SJSA1 (cell line): ENCODE data around the gene PLEKHO1. TPM values are rescaled to one million over a fixed set of nuclear protein-coding genes. Genes with fewer than 3 reads are reported as not detected.

Experiments used
- DNase-seq, 2 experiments: peaks; one replicate each; pipeline ENCODE4 v3.0.0-alpha.2; 2015 to 2020; ENCODE audit warnings: low spot score in 2 of 2, low read depth in 1 of 2
- H3K27ac ChIP-seq: fragments of 250-450 bp; sonication (Bioruptor Pico); 2 replicates; pipeline ENCODE4 v1.5.1; 2020; ENCODE audit warnings: mild to moderate bottlenecking, moderate library complexity
- H3K27me3 ChIP-seq: fragments of 250-450 bp; sonication (Bioruptor Pico); replicated peaks from 2 replicates; pipeline ENCODE4 v1.5.1; 2020; ENCODE audit warnings: mild to moderate bottlenecking, moderate library complexity
- H3K36me3 ChIP-seq: fragments of 250-450 bp; sonication (Bioruptor Pico); 2 replicates; pipeline ENCODE4 v1.5.1; 2020; ENCODE audit warnings: mild to moderate bottlenecking
- H3K4me1 ChIP-seq: fragments of 250-450 bp; sonication (Bioruptor Pico); replicated peaks from 2 replicates; pipeline ENCODE4 v1.6.1; 2021; ENCODE audit warnings: mild to moderate bottlenecking
- H3K4me3 ChIP-seq: fragments of 250-450 bp; sonication (Bioruptor Pico); 2 replicates; pipeline ENCODE4 v1.5.1; 2020; ENCODE audit warnings: mild to moderate bottlenecking
- H3K9me3 ChIP-seq: fragments of 250-450 bp; sonication (Bioruptor Pico); replicated peaks from 2 replicates; pipeline ENCODE4 v1.5.1; 2020; ENCODE audit warnings: mild to moderate bottlenecking
- total RNA-seq: library from RNA; depleted of rRNA; stranded (reverse); fragments of >200 nt; shearing (Covaris generic); gene quantifications from 2 replicates; pipeline ENCODE4 v1.2.3, GENCODE V29; 2014

PLEKHO1 gene
- total RNA-seq, 1 experiment from 2014 or later, result 90.1 TPM

DNA sequence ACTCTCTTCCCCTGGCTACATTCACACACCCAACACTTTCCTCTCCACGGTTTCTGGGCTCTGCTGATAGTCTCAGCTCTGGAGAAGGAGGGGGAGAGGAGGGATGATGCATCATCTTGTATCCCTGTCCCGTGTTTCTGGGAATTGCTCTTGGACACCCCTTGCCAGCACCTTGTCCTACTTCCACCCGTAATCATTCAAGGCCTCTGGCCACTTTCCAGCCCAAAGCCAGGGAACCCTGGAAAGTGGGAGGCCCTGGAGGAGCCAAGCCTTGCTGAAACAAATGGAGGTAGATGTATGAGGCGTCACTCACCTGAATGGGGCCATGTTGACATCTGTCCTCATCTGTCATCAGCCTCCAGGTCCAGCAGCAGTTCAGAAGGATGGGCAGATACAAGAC is 4.4 kb downstream of the PLEKHO1 start:
- no peak for DNase-seq
- H3K27me3 ChIP-seq, result no peaks in the 10 kb centered on the region
- H3K4me3 ChIP-seq, result no peak overlapping the region
- peaks cover 91% of the 10 kb centered on the region for H3K36me3 ChIP-seq
- H3K4me1 ChIP-seq, result peaks cover 54% of the 10 kb centered on the region
- H3K27ac ChIP-seq, result no peak overlapping the region
- H3K9me3 ChIP-seq, result no peaks in the 10 kb centered on the region

DNA sequence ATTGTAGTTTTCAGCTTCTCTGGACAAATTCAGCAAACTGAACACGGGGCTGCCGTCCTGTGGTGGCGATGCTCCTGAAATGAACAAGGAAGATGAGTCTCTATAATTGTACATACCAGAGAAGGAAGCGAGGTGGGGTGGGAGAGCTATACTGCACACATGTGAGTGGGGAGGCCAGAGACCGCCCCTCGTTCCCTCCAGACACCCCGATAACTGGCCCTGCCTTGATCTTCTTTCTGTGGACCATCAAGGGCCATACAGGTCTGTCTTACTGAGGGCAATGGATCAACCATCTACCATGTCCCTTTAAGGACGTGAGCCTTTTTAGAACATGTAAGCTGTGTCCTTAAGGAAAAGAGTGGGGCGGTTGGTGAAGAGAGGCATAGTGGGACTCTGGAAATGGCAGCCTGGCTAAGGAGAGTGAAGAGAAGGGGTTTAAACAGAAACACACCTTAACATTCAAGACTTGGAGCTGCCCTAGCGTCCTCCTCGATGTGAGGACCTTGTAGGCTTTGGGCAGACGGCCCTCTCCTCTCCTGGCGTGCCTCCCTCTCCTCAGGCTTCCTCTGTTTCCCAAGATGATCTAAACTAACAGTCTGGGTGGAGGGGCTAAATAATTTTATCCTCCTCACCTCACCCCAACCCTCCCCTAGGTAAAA is 5.8 kb downstream of the PLEKHO1 start:
- no peak overlapping the region for H3K4me3 ChIP-seq
- H3K36me3 ChIP-seq, result peaks cover 98% of the 10 kb centered on the region
- H3K9me3 ChIP-seq, result no peaks in the 10 kb centered on the region
- no peak overlapping the region for H3K27ac ChIP-seq
- DNase-seq, result no peak
- peaks cover 61% of the 10 kb centered on the region for H3K4me1 ChIP-seq
- H3K27me3 ChIP-seq, result no peaks in the 10 kb centered on the region

DNA sequence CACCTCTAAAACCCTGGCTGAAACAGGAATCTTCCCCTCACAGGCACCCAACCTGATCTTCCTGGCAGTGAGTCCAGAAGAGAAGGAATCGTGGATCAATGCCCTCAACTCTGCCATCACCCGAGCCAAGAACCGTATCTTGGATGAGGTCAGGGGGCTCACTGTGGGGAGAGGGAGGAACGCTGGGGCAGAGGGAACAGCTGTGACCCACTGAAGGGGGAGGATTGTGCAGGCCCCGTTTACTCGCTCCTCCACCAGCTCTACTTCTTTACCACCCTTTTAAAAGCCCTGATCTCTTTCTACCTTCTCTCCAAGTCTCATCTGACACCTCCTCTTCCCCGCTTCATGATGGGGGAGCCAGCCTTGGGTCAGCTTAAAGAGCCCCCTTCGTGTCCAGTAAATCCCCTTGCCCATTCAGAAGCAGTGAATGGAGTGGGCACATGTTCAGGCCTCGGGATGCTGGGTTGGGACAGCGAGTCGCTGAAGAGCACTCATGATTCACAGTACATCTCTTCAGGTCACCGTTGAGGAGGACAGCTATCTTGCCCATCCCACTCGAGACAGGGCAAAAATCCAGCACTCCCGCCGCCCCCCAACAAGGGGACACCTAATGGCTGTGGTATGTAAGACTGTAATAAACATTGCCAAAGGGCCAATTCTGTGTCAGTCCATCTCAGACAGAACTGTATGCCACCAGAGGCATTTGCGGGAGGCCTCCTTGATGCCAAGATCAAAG is 7.3 kb downstream of the PLEKHO1 start:
- peak; percentile 69 to 82 for DNase-seq
- Histone ChIP-seq H3K36me3 (peaks cover 98% of the 10 kb centered on the region), H3K27ac (0 out of 2 replicates have a peak overlapping the region, but pooled peaks have one; percentile 13), H3K4me1 (peaks cover 66% of the 10 kb centered on the region), H3K27me3 (no peaks in the 10 kb centered on the region), H3K4me3 (no peak overlapping the region), H3K9me3 (no peaks in the 10 kb centered on the region)

DNA sequence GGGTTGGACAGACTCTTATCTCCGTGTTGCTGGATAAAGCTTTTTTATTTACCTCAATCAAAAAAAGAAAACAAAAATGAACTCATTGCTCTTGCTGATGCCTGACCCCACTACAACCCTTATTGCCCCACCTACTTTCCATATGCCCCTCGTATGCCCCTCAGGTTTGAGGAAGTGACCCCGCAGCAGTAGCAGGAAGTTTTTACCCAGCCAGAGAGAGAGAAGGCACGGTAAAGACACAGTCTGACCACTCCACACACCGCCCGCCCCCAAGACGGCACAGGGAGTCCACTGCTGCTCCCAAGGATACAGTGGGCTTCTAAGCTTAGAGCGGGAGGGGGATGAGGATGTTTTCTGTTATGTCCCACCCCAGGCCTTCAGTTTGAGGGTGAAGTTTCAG is 9.8 kb downstream of the PLEKHO1 start:
- H3K36me3 ChIP-seq, result peaks cover 74% of the 10 kb centered on the region
- no peaks in the 10 kb centered on the region for H3K9me3 ChIP-seq
- H3K4me1 ChIP-seq, result peaks cover 70% of the 10 kb centered on the region
- DNase-seq, result no peak
- H3K27ac ChIP-seq, result no peak overlapping the region
- no peak overlapping the region for H3K4me3 ChIP-seq
- H3K27me3 ChIP-seq, result no peaks in the 10 kb centered on the region

DNA sequence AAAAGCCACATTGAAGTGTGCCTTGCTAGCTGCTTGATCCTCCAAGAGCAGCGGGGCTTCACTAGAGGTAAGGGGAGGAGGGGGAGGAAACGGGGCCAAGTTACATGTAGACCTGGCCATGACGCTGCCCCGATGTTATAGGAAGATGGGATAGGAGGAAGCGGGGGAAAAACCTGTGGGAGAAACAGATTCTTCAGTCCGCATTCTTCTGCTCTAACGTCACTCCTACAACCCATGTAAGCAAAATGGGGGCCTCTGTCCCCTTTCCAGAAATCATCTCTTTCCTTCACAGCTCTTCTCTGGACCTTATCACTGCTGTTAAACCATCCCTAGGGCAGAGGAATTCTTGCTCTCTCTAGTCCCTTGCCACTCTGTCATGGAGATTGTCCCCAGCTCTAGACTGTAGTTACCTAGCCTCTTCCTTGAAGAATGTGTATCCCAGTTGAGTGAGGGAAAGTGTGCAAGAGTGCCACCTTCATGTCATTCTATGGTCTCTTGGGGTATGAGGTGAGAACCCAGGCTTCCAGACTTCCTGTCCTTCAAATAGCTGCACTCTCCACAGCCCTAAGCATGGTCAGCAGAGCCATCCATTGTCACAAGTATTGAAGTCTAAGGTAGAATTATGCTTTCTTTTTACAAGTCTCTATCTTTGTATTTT is 11.4 kb downstream of the PLEKHO1 start:
- no peaks in the 10 kb centered on the region for H3K27me3 ChIP-seq
- no peaks in the 10 kb centered on the region for H3K9me3 ChIP-seq
- no peak overlapping the region for H3K4me3 ChIP-seq
- H3K4me1 ChIP-seq, result peaks cover 75% of the 10 kb centered on the region
- H3K36me3 ChIP-seq, result peaks cover 59% of the 10 kb centered on the region
- DNase-seq, result no peak
- no peak overlapping the region for H3K27ac ChIP-seq

DNA sequence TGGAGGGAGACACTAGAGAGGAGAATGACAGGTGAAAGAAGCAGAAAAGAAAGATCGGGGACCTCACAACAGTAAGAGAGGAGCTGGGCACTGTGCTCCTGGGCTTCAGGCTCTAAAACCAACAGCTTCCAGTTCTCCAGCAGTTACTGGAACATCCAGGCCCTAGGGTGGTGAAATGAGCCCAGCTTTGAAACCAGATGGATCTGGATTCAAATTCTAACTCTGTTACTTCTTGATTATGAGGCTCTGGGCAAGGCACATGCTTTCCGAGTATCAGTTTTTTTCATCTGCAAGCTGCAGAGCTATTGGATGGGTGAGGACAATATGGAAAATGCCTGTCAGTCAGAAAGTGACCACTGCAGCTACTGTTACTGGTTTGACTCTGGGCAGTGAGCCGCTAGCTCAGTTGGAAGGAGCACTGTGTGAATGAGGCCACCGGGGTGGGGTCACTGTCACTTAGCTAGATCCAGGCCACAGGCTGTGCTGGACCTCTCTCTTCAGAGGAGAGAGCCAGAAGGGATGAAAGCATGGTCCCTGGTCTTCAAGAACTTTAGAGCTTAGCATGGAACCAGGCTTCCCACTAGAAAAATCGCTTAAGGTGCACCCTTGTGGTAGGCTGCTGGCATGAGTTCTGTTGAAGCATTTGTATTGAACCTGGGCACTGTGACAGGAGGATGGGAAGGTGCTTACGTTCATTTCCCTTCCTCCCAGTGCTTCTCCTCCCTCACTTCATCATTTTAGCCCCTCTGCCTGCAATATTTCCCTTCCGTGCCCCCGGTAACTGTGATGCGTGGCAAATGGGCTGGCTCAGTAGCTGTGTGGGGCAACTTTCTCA is 12.2 kb downstream of the PLEKHO1 start:
- Histone ChIP-seq H3K4me1 (peaks cover 69% of the 10 kb centered on the region), H3K4me3 (no peak overlapping the region), H3K9me3 (no peaks in the 10 kb centered on the region), H3K36me3 (peaks cover 50% of the 10 kb centered on the region), H3K27ac (peak overlapping the region; percentile 74), H3K27me3 (no peaks in the 10 kb centered on the region)
- DNase-seq, result peak in 1 of 2 experiments; percentile 28

DNA sequence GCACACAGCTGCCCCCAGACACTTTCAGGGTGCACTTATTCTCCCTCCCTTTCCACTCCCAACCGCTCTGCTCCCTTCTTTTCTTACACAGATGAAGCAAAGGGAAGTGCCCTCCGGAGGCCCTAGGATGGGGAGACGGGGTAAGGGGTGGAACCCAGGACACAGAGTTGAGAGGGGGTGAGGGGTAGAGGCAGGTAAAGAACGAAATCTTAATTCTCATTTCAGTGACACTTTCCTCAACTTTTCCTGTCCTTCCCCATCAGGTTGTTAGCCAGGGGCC is 12.8 kb downstream of the PLEKHO1 start:
- no peak overlapping the region for H3K4me3 ChIP-seq
- H3K36me3 ChIP-seq, result peaks cover 44% of the 10 kb centered on the region
- H3K27ac ChIP-seq, result peak overlapping the region; percentile 74
- no peaks in the 10 kb centered on the region for H3K27me3 ChIP-seq
- H3K4me1 ChIP-seq, result peaks cover 63% of the 10 kb centered on the region
- H3K9me3 ChIP-seq, result no peaks in the 10 kb centered on the region
- peak in 1 of 2 experiments; percentile 27 for DNase-seq

DNA sequence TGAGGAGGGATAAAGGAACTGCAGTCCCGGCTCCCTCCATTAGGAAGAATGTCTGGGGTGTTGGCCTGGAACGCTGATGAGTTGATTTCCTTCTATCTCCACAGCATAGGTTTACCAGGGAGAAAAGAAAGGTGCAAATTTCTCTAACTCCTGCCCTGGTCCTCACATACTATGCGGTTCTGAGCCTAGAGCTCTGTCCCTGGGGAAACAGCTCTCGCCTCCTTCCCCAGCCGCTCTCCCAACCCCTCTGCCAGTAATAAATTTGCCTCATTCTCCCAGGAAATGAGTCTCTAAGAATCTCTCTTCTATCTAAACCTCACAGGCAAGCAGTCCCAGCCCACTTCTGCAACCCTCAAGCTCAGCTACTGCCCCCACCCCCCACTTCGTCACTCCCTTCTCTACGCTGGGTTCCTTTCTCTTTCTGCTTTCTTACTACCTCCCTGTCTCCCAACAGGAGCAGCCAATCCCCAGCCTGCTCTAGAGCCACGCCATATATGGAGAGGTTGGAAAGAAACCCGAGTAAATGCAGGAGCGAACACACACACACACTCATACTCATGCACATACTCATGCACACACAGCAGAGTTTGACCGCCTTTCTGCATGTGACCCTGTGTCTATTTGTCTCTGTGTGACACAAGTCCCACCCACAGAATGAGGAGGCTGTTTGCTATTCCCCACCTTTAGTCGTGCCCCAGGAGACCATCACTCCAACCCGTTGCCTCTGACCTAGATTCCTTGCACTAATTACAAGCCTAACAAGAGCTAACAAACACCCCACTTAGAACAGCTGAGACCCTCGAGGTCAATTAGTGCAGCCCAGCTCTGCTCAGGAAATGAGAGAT is 13.4 kb downstream of the PLEKHO1 start:
- no peaks in the 10 kb centered on the region for H3K9me3 ChIP-seq
- H3K27me3 ChIP-seq, result no peaks in the 10 kb centered on the region
- H3K27ac ChIP-seq, result peak overlapping the region; percentile 74
- peak; percentile 97 for DNase-seq
- H3K36me3 ChIP-seq, result peaks cover 39% of the 10 kb centered on the region
- H3K4me1 ChIP-seq, result peaks cover 57% of the 10 kb centered on the region
- H3K4me3 ChIP-seq, result 0 out of 2 replicates have a peak overlapping the region, but pooled peaks have one; percentile 5

DNA sequence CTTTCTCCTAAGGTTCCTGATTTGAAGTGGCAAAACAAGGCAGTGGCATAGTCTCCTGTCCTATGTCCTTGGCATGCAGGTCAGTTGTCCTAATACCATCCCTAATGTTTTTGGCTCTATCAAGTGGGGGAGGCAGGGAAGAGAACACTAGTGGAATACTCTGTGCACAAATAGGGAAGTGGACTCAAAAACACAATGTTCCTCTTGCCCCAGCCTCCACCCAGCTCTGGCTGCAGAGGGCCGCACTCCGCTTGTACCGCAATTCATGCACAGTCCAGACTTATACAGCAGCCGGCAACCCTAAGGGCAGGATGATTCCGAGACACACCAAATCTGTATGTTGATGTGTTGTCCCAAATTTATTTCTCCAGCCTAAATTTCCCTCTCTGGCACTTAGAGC is 14.5 kb downstream of the PLEKHO1 start:
- peaks cover 50% of the 10 kb centered on the region for H3K4me1 ChIP-seq
- H3K4me3 ChIP-seq, result no peak overlapping the region
- H3K27ac ChIP-seq, result no peak overlapping the region
- DNase-seq, result no peak
- H3K27me3 ChIP-seq, result no peaks in the 10 kb centered on the region
- no peaks in the 10 kb centered on the region for H3K9me3 ChIP-seq
- H3K36me3 ChIP-seq, result peaks cover 28% of the 10 kb centered on the region

DNA sequence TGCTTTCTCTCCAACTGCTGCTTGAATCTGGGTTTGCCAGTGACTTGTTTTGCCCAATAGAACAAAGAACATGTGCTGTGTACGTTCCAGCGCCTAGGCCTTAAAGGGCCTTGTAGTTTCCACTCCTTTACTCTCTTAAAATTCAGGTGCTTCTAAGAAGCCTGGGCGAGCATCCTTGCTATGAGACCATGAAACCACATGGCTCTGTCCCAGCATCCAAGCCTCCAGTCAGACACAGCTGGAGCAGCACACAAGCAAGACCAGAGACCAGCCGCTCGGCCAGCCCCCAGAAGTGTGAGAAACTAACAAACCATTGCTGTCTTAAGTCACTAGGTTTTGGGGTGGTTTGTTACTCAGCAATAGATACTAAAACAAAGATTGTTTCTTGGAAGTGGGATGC is 15.1 kb downstream of the PLEKHO1 start:
- H3K36me3 ChIP-seq, result peaks cover 23% of the 10 kb centered on the region
- H3K27me3 ChIP-seq, result no peaks in the 10 kb centered on the region
- DNase-seq, result no peak
- peaks cover 45% of the 10 kb centered on the region for H3K4me1 ChIP-seq
- no peaks in the 10 kb centered on the region for H3K9me3 ChIP-seq
- no peak overlapping the region for H3K4me3 ChIP-seq
- no peak overlapping the region for H3K27ac ChIP-seq

DNA sequence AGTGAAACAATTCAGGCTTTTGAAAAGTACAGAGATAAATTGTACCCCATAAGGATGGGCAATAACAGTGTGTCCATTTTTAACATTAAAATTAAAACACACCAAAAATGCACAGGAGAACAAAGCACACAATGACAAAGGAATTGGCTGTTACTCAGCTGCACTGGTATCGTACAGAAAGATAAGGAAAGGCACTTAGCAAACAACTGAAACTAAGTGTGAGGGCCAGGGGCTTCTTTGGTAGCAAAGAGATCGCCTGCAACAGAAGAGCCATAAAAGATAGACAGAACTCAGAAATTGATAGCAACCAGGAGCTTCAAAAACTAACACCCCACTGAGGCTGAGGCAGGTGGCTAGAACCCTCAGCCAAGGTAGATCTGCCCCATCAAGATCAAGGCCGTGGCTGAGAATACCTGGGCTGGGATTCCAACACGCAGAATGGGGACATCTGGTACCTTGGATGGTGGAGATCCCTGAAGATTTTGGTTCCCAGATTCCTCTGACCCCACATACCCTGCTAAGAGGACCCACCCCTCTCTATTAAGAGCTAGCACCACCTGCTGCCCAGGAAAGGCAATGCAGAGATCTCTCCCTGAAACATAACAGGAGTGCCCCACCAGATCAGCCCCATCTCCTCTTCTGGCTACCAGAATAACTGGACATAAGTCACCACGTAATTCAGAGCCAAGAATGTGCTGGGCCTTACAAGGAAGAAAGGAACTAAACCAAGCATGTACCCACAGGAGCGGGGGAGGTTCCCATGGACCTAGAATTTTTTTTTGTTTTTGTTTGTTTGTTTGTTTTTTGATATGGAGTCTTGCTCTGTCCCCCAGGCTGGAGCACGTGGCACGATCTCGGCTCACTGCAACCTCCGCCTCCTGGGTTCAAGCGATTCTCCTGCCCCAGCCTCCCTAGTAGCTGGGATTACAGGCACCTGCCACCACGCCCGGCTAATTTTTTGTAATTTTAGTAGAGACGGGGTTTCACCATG is 16.2 kb downstream of the PLEKHO1 start:
- Histone ChIP-seq H3K9me3 (no peaks in the 10 kb centered on the region), H3K36me3 (peaks cover 11% of the 10 kb centered on the region), H3K4me1 (peaks cover 36% of the 10 kb centered on the region), H3K27ac (no peak overlapping the region), H3K27me3 (no peaks in the 10 kb centered on the region), H3K4me3 (no peak overlapping the region)
- peak; percentile 52 to 61 for DNase-seq

DNA sequence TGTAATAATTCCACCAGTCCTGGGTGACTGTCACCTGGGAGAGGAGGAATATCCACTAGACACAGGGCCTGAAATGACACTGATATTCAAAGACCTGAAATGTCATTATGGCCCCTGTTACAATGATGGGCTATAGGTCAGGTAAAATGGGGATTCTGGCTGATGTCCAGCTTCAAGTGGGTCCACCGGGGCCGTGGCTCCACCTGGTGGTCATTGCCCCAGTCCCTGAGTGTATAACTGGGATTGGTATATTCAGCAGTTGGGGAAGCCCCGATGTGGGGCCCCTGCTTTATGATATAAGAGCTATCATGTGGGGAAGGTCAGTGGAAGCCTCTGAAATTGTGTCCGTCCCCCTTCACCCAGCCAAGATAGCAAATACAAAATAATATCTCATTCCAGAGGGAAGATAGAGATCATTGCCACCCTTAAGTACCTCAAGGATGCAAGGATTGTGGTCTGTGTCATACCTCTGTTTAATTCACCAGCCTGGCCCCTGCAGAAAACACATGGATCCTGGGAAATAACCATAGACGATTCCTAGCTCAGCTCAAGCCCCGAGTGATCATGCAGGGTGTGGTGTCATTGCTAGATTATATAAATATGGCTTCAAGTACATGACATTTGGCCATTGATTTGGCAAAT is 19.4 kb downstream of the PLEKHO1 start:
- DNase-seq, result peak; percentile 56 to 75
- Histone ChIP-seq H3K4me3 (no peak overlapping the region), H3K4me1 (peaks cover 16% of the 10 kb centered on the region), H3K9me3 (no peaks in the 10 kb centered on the region), H3K27ac (no peak overlapping the region), H3K36me3 (no peaks in the 10 kb centered on the region), H3K27me3 (no peaks in the 10 kb centered on the region)
